Activated naive CD4-positive, alpha-beta T cell treated with anti-CD3 and anti-CD28 coated beads, Interleukin-2, amount 10 ng/mL, durations not matched to agents 7 days and 5 days (primary cell): ENCODE measurements around the gene MACROH2A2.
"Not testable (repeated sequence)": the region's sequence is repeated elsewhere in the genome, so short reads cannot be mapped to it uniquely, and the experiment has no call there.

Source experiments
- CTCF ChIA-PET: fragments of 350-600 bp; sonication (Branson Sonifier 250); formaldehyde crosslinking; loops from one replicate; lab custom pipeline; 2021; ENCODE audit warnings: antibody characterized with exemption; lab: Charles Lee
- DNase-seq: peaks from one replicate; pipeline ENCODE4 v3.0.0-alpha.2; 2020
- H3K27ac Mint-ChIP-seq: one replicate; pipeline ENCODE4 v1.8.0; 2021; ENCODE audit warnings: mild to moderate bottlenecking, moderate library complexity, mixed read lengths
- H3K27me3 Mint-ChIP-seq: one replicate; pipeline ENCODE4 v1.8.0; 2021; ENCODE audit warnings: mild to moderate bottlenecking, mixed read lengths
- H3K36me3 Mint-ChIP-seq: one replicate; pipeline ENCODE4 v1.8.0; 2021; ENCODE audit warnings: mixed read lengths
- H3K4me1 Mint-ChIP-seq: one replicate; pipeline ENCODE4 v1.8.0; 2021; ENCODE audit warnings: mixed read lengths
- H3K4me3 Mint-ChIP-seq: one replicate; pipeline ENCODE4 v1.8.0; 2021; ENCODE audit warnings: mild to moderate bottlenecking, moderate library complexity, mixed read lengths
- H3K9me3 Mint-ChIP-seq: one replicate; pipeline ENCODE4 v1.8.0; 2021; ENCODE audit warnings: mixed read lengths

The MACROH2A2 gene

DNA sequence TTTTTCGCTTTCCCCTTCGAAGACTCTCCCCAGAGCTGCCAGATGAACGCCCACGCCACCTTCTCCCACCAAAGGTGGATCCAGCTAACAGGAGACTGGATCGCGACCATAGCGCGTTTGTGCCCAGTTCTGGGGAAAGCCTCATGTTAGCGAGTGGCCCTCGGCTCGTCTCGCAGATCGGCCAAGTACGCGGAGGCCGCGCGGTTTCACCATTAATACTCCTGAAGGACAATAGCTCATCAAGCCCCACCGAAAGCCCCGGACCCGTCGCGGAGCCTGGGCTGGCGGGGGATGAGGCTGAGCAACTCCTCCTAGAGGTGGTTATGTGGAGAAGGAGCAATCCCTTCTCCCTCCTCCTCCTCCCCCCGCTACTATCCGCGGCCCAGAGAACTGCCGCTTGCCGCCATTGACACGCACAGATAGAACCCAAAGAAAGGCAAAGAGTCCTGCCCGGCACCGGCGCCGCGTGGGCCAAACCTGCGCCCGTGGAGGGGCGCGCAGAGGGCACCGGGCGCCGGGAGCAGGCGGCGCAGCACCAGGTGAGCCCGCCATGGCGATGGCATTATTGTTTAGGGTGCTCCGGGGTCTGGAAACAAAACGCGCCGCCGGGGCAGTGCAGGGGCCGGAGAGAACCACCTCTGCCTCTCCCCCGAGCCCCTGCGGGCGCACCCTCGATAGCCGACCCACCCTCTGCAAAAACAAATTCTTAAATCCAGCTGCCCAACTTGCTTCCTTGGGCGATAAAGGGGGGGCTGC, at the start of gene MACROH2A2:
MACROH2A2 (plus strand) TSS at position 385 of the 756 bp plus-strand sequence. CDS start 22,813 bp downstream, outside the sequence.
- peak; percentile 40 for DNase-seq
- H3K27ac Mint-ChIP-seq = no peak within 1 kb of the TSS
- H3K36me3 Mint-ChIP-seq = no peaks in the 10 kb centered on the region
- peak within 1 kb of the TSS; percentile 75 for H3K4me3 Mint-ChIP-seq
- H3K4me1 Mint-ChIP-seq = peaks cover 5% of the 10 kb centered on the region
- H3K27me3 Mint-ChIP-seq = peaks cover 66% of the 10 kb centered on the region
- CTCF ChIA-PET = interaction anchor here (0.6 to 0.8 kb wide), 2 partner anchors 15 to 845 kb away, joined by 3 read pairs; no protein-coding TSS in a partner anchor
- H3K9me3 Mint-ChIP-seq = no peaks in the 10 kb centered on the region

GRCh38 chr10:70007116-70007820, 45.4 kb upstream of the MACROH2A2 start:
- no peaks in the 10 kb centered on the region for H3K9me3 Mint-ChIP-seq
- H3K36me3 Mint-ChIP-seq = no peaks in the 10 kb centered on the region
- H3K27me3 Mint-ChIP-seq = peaks cover 28% of the 10 kb centered on the region
- DNase-seq = no peak
- CTCF ChIA-PET = interaction anchor here (0.7 kb wide), 1 partner anchor 363 kb away, joined by 3 read pairs; no protein-coding TSS in a partner anchor
- no peak overlapping the region for H3K27ac Mint-ChIP-seq
- H3K4me1 Mint-ChIP-seq = no peaks in the 10 kb centered on the region
- H3K4me3 Mint-ChIP-seq = no peak overlapping the region

DNA sequence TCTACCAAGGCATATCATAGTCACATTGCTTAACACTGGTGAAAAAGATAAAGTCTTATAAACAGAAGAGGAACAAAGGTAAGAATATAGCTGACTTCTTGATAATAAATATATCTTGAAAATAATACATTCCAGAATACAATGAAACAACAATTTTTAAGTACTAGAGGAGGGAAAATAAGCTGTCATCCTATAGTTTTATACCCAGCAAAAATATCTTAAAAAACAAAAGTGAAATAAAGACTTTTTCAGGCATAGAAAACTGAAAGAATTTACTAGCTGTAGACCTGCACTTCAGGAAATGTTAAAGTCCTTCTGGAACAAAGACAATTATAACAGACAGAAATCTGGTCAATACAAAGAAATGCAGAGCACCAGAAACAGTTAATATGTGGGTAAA, 21.4 kb upstream of the MACROH2A2 start:
- CTCF ChIA-PET = no interaction called here
- no peak overlapping the region for H3K27ac Mint-ChIP-seq
- no peaks in the 10 kb centered on the region for H3K4me1 Mint-ChIP-seq
- H3K9me3 Mint-ChIP-seq = peaks cover 13% of the 10 kb centered on the region
- no peak for DNase-seq
- peaks cover 20% of the 10 kb centered on the region for H3K27me3 Mint-ChIP-seq
- no peaks in the 10 kb centered on the region for H3K36me3 Mint-ChIP-seq
- no peak overlapping the region for H3K4me3 Mint-ChIP-seq

- no peak overlapping the region for H3K4me3 Mint-ChIP-seq
- H3K9me3 Mint-ChIP-seq = peaks cover 13% of the 10 kb centered on the region
- H3K36me3 Mint-ChIP-seq = no peaks in the 10 kb centered on the region
- H3K27ac Mint-ChIP-seq = no peak overlapping the region
- CTCF ChIA-PET = no interaction called here
- no peaks in the 10 kb centered on the region for H3K4me1 Mint-ChIP-seq
- peaks cover 21% of the 10 kb centered on the region for H3K27me3 Mint-ChIP-seq
- DNase-seq = no peak
Measured at GRCh38 chr10:70032667-70033289, 19.9 kb upstream of the MACROH2A2 start.

- peaks cover 18% of the 10 kb centered on the region for H3K9me3 Mint-ChIP-seq
- no peak overlapping the region for H3K4me3 Mint-ChIP-seq
Measured at GRCh38 chr10:70034232-70034631, 18.4 kb upstream of the MACROH2A2 start.

DNA sequence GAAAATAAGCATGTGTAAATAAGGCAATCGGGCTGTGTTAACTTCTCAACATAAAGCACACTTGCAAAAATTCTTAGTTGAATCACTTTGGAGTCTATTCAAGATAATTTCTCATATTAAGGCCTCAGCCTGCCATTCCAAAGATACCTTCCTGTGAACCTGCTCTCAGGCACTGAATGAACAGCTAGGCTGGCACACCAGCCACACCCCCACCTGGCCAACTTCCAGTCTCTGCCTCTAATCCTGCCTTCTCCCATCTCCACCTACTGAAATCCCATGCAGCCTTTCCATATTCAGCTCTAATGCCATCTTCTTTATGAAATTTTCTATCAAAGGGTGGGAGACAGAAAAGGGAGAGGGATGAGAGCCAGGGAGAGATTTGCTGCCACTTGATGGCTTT, 17.1 kb upstream of the MACROH2A2 start:
- no peak overlapping the region for H3K4me3 Mint-ChIP-seq
- no peak overlapping the region for H3K27ac Mint-ChIP-seq
- H3K4me1 Mint-ChIP-seq = no peaks in the 10 kb centered on the region
- CTCF ChIA-PET = no interaction called here
- H3K27me3 Mint-ChIP-seq = peaks cover 24% of the 10 kb centered on the region
- H3K9me3 Mint-ChIP-seq = peaks cover 17% of the 10 kb centered on the region
- no peaks in the 10 kb centered on the region for H3K36me3 Mint-ChIP-seq
- DNase-seq = no peak

More at GRCh38 chr10:70034232-70034631, 18.4 kb upstream of the MACROH2A2 start:
- Mint-ChIP-seq H3K27me3 (peaks cover 28% of the 10 kb centered on the region), H3K4me1 (no peaks in the 10 kb centered on the region), H3K27ac (no peak overlapping the region), H3K36me3 (no peaks in the 10 kb centered on the region)
- CTCF ChIA-PET = interaction anchor here (0.6 kb wide), 1 partner anchor 81 kb away, joined by 3 read pairs; no protein-coding TSS in a partner anchor
- no peak for DNase-seq

GRCh38 chr10:70038923-70039322, 13.7 kb upstream of the MACROH2A2 start:
- Mint-ChIP-seq H3K4me1 (no peaks in the 10 kb centered on the region), H3K36me3 (no peaks in the 10 kb centered on the region), H3K27me3 (peaks cover 32% of the 10 kb centered on the region), H3K4me3 (no peak overlapping the region), H3K9me3 (peaks cover 19% of the 10 kb centered on the region), H3K27ac (no peak overlapping the region)
- DNase-seq = no peak
- CTCF ChIA-PET = no interaction called here

DNA sequence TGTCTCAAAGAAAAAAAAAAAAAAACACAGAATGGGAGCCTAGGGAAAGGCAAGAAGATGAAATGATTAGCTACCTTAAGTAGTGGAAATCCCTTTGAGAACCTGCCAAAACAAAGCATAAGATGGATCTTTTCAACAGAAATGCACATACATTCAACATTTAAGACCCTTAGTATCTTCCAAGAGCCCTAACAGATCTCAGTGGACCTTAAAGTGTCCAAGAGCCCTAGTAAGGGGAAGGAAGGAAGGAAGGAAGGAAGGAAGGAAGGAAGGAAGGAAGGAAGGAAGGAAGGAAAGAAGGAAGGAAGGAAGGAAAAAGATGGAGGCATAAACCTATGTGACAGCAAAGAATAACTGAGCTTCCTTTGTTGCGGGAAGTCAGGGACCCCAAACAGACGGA, 11.6 kb upstream of the MACROH2A2 start:
- peaks cover 19% of the 10 kb centered on the region for H3K9me3 Mint-ChIP-seq
- CTCF ChIA-PET = interaction anchor here (0.7 kb wide), 1 partner anchor 52 kb away, joined by 3 read pairs; no protein-coding TSS in a partner anchor
- H3K27ac Mint-ChIP-seq = no peak overlapping the region
- H3K4me1 Mint-ChIP-seq = no peaks in the 10 kb centered on the region
- H3K27me3 Mint-ChIP-seq = peaks cover 23% of the 10 kb centered on the region
- H3K36me3 Mint-ChIP-seq = no peaks in the 10 kb centered on the region
- H3K4me3 Mint-ChIP-seq = no peak overlapping the region
- no peak for DNase-seq

DNA sequence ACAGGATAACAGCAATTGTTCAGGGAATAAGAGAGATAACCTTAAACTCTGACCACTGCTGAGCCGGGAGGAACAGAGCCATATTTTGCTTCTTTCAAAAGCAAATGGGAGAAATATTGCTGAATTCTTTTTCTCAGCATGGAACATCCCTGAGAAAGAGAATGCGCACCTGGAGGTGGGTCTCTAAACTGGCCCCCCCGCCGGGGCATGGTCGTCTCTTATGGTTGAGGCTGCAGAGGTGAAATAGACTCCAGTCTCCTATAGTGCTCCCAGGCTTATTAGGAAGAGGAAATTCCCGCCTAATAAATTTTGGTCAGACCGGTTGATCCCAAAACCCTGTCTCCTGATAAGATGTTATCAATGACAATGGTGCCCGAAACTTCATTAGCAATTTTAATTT, 10.9 kb upstream of the MACROH2A2 start:
- peaks cover 19% of the 10 kb centered on the region for H3K9me3 Mint-ChIP-seq
- CTCF ChIA-PET, DNase-seq, H3K27ac Mint-ChIP-seq, H3K4me3 Mint-ChIP-seq, H3K36me3 Mint-ChIP-seq, H3K4me1 Mint-ChIP-seq: not testable (repeated sequence)
- peaks cover 24% of the 10 kb centered on the region for H3K27me3 Mint-ChIP-seq

DNA sequence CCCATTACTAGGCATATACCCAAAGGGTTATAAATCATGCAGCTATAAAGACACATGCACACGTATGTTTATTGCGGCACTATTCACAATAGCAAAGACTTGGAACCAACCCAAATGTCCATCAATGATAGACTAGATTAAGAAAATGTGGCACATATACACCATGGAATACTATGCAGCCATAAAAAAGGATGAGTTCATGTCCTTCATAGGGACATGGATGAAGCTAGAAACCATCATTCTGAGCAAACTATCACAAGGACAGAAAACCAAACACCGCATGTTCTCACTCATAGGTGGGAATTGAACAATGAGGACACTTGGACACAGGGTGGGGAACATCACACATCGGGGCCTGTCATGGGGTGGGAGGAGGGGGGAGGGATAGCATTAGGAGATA, 5.6 kb upstream of the MACROH2A2 start:
- DNase-seq, H3K9me3 Mint-ChIP-seq, CTCF ChIA-PET, H3K27ac Mint-ChIP-seq, H3K4me1 Mint-ChIP-seq, H3K4me3 Mint-ChIP-seq, H3K36me3 Mint-ChIP-seq: not testable (repeated sequence)
- H3K27me3 Mint-ChIP-seq = peaks cover 28% of the 10 kb centered on the region

- CTCF ChIA-PET = no interaction called here
- peaks cover 34% of the 10 kb centered on the region for H3K27me3 Mint-ChIP-seq
- no peak overlapping the region for H3K27ac Mint-ChIP-seq
- H3K4me3 Mint-ChIP-seq = no peak overlapping the region
- H3K4me1 Mint-ChIP-seq = peaks cover 5% of the 10 kb centered on the region
- no peaks in the 10 kb centered on the region for H3K36me3 Mint-ChIP-seq
- no peak for DNase-seq
- H3K9me3 Mint-ChIP-seq = no peaks in the 10 kb centered on the region
Measured at GRCh38 chr10:70048030-70048723, 4.5 kb upstream of the MACROH2A2 start.

- no peak for DNase-seq
- CTCF ChIA-PET = interaction anchor here (0.6 to 0.8 kb wide), 2 partner anchors 15 to 844 kb away, joined by 3 read pairs; no protein-coding TSS in a partner anchor
- H3K36me3 Mint-ChIP-seq = no peaks in the 10 kb centered on the region
- H3K27me3 Mint-ChIP-seq = peaks cover 61% of the 10 kb centered on the region
- H3K4me1 Mint-ChIP-seq = peaks cover 5% of the 10 kb centered on the region
- peak overlapping the region; percentile 75 for H3K4me3 Mint-ChIP-seq
- H3K27ac Mint-ChIP-seq = no peak overlapping the region
- H3K9me3 Mint-ChIP-seq = no peaks in the 10 kb centered on the region
Measured at GRCh38 chr10:70051848-70052247, 798 bp upstream of the MACROH2A2 start.

DNA sequence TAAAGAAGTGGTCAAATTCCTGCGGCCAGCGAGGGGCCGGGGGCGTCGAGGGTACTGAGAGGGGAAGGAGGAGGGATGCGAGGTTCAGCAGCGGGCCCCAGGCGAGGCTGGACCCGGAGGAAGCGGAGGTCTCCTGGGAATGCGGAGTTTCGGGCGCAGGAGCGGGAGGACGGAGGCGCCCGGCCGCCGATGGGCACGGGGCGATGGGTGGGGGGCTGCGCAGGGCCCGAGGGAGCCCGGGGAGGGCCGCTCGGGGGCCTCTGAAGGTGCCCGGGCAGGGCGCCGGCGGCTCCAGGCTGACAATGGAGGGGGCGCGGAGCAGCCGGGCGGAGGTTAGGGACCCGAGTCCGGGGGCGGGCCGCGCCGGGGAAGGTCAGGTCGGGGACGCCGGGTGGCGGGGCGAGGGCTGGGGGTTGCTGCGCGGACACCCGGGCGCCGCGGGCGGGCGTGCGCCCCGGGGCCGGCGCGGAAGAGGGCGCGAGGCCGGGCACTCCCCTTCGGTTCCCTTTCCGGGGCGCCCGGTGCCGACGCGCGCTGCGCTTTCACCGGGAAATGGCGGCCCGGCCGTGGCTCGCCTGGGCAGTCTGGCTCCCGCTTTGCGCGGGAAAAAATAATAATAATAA, 683 bp downstream of the MACROH2A2 start:
- CTCF ChIA-PET = no interaction called here
- H3K4me1 Mint-ChIP-seq = peaks cover 5% of the 10 kb centered on the region
- H3K27me3 Mint-ChIP-seq = peaks cover 66% of the 10 kb centered on the region
- DNase-seq = peak; percentile 31
- peak overlapping the region; percentile 75 for H3K4me3 Mint-ChIP-seq
- no peaks in the 10 kb centered on the region for H3K36me3 Mint-ChIP-seq
- H3K9me3 Mint-ChIP-seq = no peaks in the 10 kb centered on the region
- no peak overlapping the region for H3K27ac Mint-ChIP-seq
